GM19467 (cell line): ENCODE measurements around the gene DLX3.

ENCODE experiments used
- ATAC-seq: cut with Tn5 transposase; IDR thresholded peaks from one replicate; pipeline ENCODE4 v1.9.1; 2021; ENCODE audit warnings: mild to moderate bottlenecking, moderate library complexity; ENCODE audit not compliant: unreplicated experiment

DLX3 gene

GRCh38 chr17:49992933-49993422, 2.0 kb downstream of the DLX3 start:
- ATAC-seq = no peak

- ATAC-seq = no peak
Measured at GRCh38 chr17:49992191-49992932, 2.7 kb downstream of the DLX3 start.

GRCh38 chr17:49991409-49991808, 3.6 kb downstream of the DLX3 start:
- ATAC-seq = no peak

- ATAC-seq = no peak
Measured at GRCh38 chr17:49990921-49991320, 4.1 kb downstream of the DLX3 start.

- no peak for ATAC-seq
Measured at GRCh38 chr17:49990331-49990730, 4.7 kb downstream of the DLX3 start.

- no peak for ATAC-seq
Measured at GRCh38 chr17:49989518-49989880, 5.5 kb downstream of the DLX3 start.

- no peak for ATAC-seq
Measured at GRCh38 chr17:49987681-49988441, 7.2 kb downstream of the DLX3 start.

GRCh38 chr17:49987290-49987585, 7.8 kb downstream of the DLX3 start:
- no peak for ATAC-seq

GRCh38 chr17:49986396-49987289, 8.4 kb downstream of the DLX3 start:
- no peak for ATAC-seq

- no peak for ATAC-seq
Measured at GRCh38 chr17:49985310-49985990, 9.6 kb downstream of the DLX3 start.

GRCh38 chr17:49984776-49985175, 10.2 kb downstream of the DLX3 start:
- no peak for ATAC-seq

GRCh38 chr17:49984283-49984682, 10.7 kb downstream of the DLX3 start:
- ATAC-seq = no peak

- ATAC-seq = no peak
Measured at GRCh38 chr17:49980703-49981197, 14.3 kb downstream of the DLX3 start.

GRCh38 chr17:49979748-49980479, 15.1 kb downstream of the DLX3 start:
- ATAC-seq = no peak

GRCh38 chr17:49978501-49978900, 16.5 kb downstream of the DLX3 start:
- no peak for ATAC-seq

GRCh38 chr17:49977463-49978389, 17.3 kb downstream of the DLX3 start:
- no peak for ATAC-seq

GRCh38 chr17:49976828-49977202, 18.2 kb downstream of the DLX3 start:
- ATAC-seq = no peak

- no peak for ATAC-seq
Measured at GRCh38 chr17:49976163-49976827, 18.7 kb downstream of the DLX3 start.
